IMR-90 (cell line): ENCODE results near the gene BCLAF1.

Experiments
- CEBPB ChIP-seq: IDR thresholded peaks from 2 replicates; pipeline ENCODE4 v1.6.1; 2012; ENCODE audit warnings: low read depth, low read length, improper control_type of control experiment
- CHD1 ChIP-seq: IDR thresholded peaks from 2 replicates; pipeline ENCODE4 v1.6.1; 2012; ENCODE audit warnings: low read depth, low read length, improper control_type of control experiment
- CTCF ChIP-seq: conservative IDR thresholded peaks from 2 replicates; pipeline ENCODE4 v1.5.1; 2012; ENCODE audit warnings: mild to moderate bottlenecking, low read depth, low read length, improper control_type of control experiment
- MAFK ChIP-seq: IDR thresholded peaks from 2 replicates; pipeline ENCODE4 v1.6.1; 2012; ENCODE audit warnings: low read depth, low read length, improper control_type of control experiment
- MAZ ChIP-seq: IDR thresholded peaks from 2 replicates; pipeline ENCODE4 v1.6.1; 2012; ENCODE audit warnings: low read depth, mild to moderate bottlenecking, low read length, improper control_type of control experiment, moderate library complexity, borderline replicate concordance
- NFE2L2 ChIP-seq: fragments of 150-350 bp; IDR thresholded peaks from 2 replicates; pipeline ENCODE4 v1.6.1; 2016; ENCODE audit warnings: low read depth, mild to moderate bottlenecking, low read length
- POLR2A ChIP-seq: IDR thresholded peaks from 2 replicates; pipeline ENCODE4 v1.6.1; 2012; ENCODE audit warnings: mild to moderate bottlenecking, low read depth, low read length
- RAD21 ChIP-seq: IDR thresholded peaks from 2 replicates; pipeline ENCODE4 v1.6.1; 2012; ENCODE audit warnings: low read length, improper control_type of control experiment
- RCOR1 ChIP-seq: IDR thresholded peaks from 2 replicates; pipeline ENCODE4 v1.6.1; 2012; ENCODE audit warnings: mild to moderate bottlenecking, low read length, improper control_type of control experiment; ENCODE audit not compliant: insufficient replicate concordance
- RFX5 ChIP-seq: IDR thresholded peaks from 2 replicates; pipeline ENCODE4 v1.8.0; 2012; ENCODE audit warnings: low read depth, mild to moderate bottlenecking, low read length, moderate library complexity
- SMC3 ChIP-seq: fragments of 150-350 bp; IDR thresholded peaks from 2 replicates; pipeline ENCODE4 v1.6.1; 2016; ENCODE audit warnings: low read depth, mild to moderate bottlenecking, antibody characterized with exemption, low read length, moderate library complexity
- USF2 ChIP-seq: fragments of 150-350 bp; IDR thresholded peaks from 2 replicates; pipeline ENCODE4 v1.6.1; 2017; ENCODE audit warnings: mild to moderate bottlenecking, antibody characterized with exemption, low read length, low read depth

GRCh38 chr6:136312975-136313374 lies 23.3 kb upstream of the BCLAF1 start:
- TF ChIP-seq CTCF (no peak), RCOR1 (no peak), POLR2A (no peak), RFX5 (no peak), CEBPB (no peak), MAFK (no peak), NFE2L2 (no peak), SMC3 (no peak), RAD21 (no peak), MAZ (no peak), CHD1 (no peak), USF2 (no peak)
